NCI-H1105 (cell line): ENCODE results near the gene CDHR4.
"Not testable (repeated sequence)": the region's sequence is repeated elsewhere in the genome, so short reads cannot be mapped to it uniquely, and the experiment has no call there.

Experiments
- DNase-seq: peaks from one replicate; lab custom pipeline; 2025; lab: John Stamatoyannopoulos, UW

The CDHR4 gene

DNA sequence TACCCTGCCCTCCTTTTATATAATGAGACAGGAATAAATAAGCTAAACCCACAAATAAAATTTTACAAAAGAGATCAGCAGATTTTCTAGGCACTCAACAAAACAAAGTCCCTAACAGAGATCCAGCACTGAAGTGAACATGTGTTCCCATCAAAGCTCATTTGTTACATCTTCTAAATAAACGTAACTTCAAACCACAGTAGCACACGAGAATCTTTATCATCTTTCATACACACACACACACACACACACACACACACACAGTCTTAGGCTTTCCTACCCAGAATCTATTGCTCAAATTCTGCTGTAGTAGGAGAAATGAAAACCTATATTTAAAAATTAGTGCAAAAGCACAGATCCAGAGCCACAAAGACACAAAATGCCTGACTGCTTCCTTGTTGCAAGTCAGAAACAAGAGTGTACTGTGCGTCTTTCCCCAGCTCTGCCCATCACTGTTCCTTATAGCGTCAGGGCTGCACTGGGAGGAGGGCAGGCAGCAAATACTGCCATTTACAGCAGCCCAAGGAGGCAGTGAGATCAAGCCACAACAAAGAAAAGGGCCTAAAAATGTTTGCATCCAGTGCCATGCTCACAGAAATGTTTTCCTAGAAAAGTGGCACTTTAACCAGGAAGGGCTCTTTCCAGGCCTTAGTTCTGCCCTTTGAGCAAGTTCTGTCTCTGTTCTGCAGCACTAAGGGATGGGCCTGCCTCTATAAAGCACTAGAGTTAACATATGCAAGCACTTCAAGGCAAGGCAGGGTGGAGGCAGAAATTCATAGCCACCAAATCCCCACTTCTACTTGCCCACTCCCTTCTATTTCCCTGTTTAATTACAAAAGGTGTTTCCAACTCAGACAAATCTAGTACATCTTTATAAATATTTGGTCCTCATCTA lies 19.3 kb downstream of the CDHR4 start:
- DNase-seq, result no peak

DNA sequence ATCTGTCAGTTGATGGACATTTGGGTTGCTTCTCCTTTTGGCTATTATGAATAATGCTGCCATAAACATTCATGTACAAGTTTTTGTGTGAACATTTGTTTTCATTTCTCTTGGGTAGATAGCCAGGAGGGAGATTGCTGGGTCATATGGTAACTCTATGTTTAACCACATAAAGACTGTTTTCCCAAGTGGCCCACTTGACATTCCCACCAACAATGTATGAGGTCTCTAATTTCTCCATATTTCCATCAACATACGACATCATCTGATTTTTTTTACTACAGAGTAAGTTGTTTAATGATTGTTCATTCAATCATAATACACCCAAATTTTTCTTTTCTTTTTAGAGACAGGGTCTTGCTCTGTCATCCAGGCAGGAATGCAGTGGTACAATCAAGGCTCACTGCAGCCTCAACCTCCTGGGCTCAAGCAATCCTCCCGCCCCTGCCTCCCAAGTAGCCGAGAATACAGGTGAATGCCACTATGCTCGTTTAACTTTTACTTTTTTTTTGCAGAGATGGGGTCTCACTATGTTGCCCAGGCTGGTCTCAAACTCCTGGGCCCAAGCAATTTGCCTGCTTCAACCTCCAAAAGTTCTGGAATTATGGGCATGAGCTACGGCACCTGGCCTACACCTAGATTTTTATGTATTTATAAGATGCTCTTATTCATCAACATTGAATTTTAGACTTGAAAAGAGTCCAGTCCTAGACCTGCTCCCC lies 20.2 kb downstream of the CDHR4 start:
- no peak for DNase-seq

- not testable (repeated sequence) for DNase-seq
Measured at GRCh38 chr3:49776101-49776500, 23.6 kb downstream of the CDHR4 start.

DNA sequence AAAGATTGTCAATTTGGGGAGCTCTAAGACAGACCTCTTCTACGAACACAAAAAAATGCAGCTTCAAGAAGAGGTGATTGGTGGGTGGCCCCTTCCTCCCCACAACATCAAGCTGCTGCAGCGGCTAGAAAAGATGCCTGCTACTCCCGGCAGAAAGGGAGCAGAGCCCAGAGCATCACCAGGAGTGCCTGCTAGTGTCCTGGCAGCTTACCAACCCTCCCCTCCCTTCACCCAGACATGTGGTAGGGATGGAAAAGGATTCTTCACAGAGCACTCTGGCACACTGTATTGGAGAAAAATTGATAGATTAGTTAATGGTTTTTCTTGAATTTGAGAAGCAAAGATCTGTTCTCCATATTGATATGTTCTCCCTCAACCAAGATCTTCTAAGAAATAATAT lies 24.1 kb downstream of the CDHR4 start:
- DNase-seq, result no peak

- no peak for DNase-seq
Measured at GRCh38 chr3:49772703-49773102, 27.0 kb downstream of the CDHR4 start.

DNA sequence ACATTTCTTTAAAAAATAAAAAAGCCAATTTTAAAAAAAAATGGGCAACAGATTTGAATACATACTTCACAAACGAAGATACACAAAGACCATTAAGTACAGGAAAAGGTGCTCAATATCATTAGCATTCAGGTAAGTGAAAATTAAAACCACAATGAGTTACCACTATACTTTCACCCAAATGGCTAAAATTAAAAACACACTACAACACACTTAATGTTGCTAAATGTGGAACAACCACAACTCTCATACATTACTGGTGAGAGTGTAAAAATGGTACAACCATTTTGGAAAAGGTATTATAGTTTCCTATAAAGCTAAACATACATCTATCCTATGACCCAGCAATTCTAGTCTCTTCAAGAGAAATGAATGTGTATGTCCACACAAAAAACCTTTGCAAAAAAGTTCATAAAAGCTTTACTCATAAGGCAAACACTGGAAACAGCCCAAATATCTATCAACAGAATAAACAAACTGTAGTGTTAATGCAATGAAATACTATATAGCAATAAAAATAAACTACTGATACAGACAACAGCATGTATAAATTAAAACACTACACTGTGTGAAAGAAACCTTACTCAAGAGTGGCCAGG lies 28.2 kb downstream of the CDHR4 start:
- no peak for DNase-seq

DNA sequence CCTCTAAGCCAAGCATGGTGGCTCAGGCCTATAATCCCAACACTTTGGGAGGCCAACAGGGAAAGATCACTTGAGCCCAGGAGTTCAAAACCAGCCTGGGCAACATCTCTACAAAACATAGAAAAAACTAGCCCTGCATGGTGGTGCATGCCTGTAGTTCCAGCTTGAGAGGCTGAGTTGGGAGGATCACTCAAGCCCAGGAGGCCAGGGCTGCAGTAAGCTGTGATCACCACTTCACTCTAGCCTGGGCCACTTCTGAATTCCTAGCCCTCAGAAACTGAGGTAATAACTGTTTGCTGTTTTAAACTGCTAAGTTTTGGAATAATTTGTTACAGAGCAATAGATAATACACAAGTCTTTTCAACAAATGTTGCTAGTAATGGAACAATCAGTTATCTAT lies 29.7 kb downstream of the CDHR4 start:
- DNase-seq, result no peak

DNA sequence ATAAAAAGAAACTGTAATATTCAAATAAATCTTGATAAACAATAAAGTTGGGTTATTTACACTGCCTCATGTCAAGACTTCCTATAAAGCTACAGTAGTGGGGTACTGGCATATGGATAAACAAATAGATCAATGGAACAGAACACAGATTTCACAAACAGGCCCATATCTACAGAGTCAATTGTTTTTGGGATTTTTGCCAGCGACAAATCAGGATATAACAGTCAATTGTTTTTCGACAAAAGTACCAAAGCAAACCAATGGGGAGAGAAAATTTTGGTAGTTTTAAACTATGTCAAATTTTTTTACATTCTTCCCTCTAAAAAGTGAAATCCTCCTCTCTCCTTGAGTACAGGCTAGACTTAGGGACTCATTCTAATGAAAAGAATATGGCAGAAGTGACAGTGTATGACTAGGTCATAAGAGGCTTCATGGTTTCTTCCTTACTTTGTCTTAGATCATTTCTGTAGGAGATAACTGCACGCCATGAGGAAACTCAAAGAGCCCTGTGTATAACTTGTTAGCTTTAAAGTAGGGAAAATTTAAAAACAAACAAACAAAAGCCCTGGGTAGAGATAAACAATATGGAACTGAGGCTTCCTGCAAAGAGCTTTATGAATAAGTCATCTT lies 30.3 kb downstream of the CDHR4 start:
- DNase-seq, result no peak

DNA sequence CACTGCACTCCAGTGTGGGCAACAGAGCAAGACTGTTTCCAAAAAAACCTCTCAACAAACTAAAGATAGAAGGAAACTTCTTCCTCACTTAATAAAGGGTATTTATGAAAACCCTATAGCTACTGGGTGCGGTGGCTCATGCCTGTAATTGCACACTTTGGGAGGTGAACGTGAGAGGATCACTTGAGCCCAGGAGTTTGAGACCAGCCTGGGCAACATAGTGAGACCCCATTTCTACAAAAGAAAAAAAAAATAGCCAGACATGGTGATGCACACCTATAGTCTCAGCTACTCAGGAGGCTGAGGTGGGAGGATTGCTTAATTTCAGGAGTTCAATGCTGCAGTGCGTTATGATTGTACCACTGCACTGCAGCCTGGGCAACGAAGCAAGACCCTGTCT lies 35.7 kb downstream of the CDHR4 start:
- no peak for DNase-seq

GRCh38 chr3:49761661-49762060 lies 38.0 kb downstream of the CDHR4 start:
- DNase-seq, result no peak

GRCh38 chr3:49759226-49759625 lies 40.4 kb downstream of the CDHR4 start:
- DNase-seq, result no peak

DNA sequence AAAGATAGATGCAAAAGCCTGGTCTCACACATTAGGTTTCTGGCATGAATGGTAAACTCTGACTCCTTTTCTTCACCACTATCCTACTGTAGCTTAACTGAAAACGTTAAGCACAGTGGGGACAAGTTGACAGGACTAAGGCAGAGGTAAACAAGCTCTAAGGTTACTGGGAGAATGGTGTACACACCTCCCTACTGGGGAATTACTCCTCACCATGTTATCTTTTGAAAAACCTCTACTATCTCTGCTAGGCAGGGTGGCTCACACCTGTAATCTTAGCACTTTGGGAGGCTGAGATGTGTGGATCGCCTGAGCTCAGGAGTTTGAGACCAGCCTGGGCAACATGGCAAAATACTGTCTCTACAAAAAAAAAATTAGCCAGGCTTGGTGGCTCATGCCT lies 42.5 kb downstream of the CDHR4 start:
- DNase-seq, result no peak

- no peak for DNase-seq
Measured at GRCh38 chr3:49756036-49756435, 43.6 kb downstream of the CDHR4 start.

DNA sequence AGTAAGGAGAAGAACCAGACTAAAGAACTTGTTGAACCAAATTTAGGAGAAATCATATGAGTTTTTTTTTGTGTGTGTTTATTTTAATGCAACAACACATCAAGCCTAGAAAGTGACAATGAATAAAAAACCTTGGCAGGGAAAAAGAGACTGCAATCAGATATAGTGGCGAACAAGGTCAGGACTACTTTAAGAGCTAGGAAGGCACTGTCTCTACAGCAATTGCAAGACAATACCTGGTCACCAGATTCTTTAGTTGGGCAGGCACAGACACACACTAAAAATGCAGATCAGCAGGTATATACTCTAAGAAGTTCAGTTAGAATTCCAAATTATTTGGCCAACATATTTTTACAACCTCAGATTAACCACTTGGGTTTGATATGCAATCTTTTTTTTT lies 45.1 kb downstream of the CDHR4 start:
- DNase-seq, result no peak

DNA sequence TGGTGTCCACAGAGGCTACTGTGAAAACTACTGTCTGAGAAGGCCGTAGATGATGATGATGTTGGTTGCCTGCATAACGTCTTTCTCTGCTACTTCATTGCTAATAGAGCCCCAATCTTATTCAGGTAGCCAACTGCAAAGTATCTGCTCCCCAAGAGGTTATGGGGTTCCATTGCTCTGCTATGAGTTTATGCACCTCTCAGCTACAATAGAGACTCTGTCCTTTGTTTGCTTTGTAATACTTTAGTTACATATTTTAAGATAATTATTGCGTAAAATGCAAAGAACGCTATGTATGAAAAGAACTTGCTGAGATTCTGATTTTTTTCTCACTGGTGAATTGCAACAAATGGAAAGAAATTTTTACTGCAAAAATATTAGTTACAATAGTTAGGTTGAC lies 48.2 kb downstream of the CDHR4 start:
- no peak for DNase-seq

GRCh38 chr3:49750056-49750455 lies 49.6 kb downstream of the CDHR4 start:
- DNase-seq, result no peak

DNA sequence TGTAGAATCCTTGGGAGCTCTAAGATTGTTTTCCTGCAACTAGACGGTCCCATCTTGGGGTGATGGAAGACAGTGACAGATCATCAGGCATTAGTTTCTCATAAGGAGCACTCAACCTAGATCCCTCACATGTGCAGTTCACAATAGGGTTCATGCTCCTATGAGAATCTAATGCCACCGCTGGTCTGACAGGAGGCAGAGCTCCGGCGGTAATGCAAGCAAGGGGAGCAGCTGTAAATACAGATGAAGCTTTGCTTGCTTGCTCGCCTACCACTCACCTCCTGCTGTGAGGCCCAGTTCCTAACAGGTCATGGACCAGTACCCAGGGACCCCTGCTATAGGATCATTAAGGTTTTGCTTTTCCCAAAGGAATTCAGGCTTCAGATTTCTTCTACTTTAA lies 50.8 kb downstream of the CDHR4 start:
- DNase-seq, result not testable (repeated sequence)

- no peak for DNase-seq
Measured at GRCh38 chr3:49747792-49748480, 51.7 kb downstream of the CDHR4 start.

GRCh38 chr3:49745986-49746385 lies 53.7 kb downstream of the CDHR4 start:
- DNase-seq, result no peak
